Body of pancreas (tissue), 4 donors: ENCODE measurements around the gene MRPL45.

Experiments
- POLR2A ChIP-seq, 3 donors: fragments of 450-650 bp; IDR thresholded peaks; one replicate each; pipeline ENCODE4 v1.6.1; 2016; ENCODE audit warnings: antibody characterized with exemption in 3 of 3, mild to moderate bottlenecking in 2 of 3
- TF ChIP-seq, protein P1 (sequence below), 7 experiments: fragments of 450-650 bp in 4 of 7; fragments of 200-600 bp in 3 of 7; sonication (generic) in 3 of 7; IDR thresholded peaks; one replicate each; pipeline ENCODE4 v1.5.1; 2016 to 2019; ENCODE audit warnings: antibody characterized with exemption in 7 of 7

DNA sequence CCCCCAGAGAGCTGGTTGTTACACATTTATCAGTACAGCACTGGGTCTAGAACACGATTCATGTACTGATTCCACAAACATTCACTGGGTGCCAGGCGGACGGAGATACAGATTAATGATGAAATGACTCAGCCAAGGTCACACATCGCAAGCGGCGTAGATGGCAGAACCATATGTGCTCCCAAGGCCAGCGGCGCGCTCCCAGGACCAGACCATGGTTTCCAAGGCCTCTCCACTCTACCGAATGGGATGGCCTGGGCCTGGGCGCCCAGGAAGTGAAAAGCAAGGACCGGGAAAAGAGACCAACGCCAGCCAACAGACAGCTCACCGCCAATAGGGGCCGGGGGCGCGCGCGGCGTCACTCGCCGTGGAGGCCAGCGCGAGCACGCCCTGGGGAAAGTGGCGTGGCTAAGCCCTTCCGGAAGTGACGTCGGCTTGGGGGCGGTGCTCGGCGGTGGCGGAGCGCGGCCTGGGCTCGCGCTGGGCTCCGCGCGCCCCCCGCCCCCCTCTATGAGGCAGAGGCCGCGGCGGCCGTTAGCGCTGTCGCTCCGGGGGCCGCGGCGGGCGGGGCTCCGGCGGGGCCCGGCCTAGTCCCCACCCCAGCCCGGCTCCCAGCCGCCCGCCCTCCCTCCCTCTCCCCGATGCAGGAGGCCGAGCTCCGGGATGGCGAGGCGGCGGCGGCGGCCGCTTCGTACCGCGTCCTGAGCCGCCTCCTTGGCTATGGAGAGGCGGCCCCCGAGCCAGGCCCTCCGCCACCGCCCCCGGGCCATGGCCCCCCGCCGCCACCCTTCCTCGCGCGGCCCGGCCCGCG is 54.6 kb downstream of the MRPL45 start, which contains the start of gene SOCS7:
- peak; percentile 67 to 92 (median 90) for TF ChIP-seq POLR2A (IDR thresholded peaks at IDR 0.05)
- TF ChIP-seq, protein P1, sequence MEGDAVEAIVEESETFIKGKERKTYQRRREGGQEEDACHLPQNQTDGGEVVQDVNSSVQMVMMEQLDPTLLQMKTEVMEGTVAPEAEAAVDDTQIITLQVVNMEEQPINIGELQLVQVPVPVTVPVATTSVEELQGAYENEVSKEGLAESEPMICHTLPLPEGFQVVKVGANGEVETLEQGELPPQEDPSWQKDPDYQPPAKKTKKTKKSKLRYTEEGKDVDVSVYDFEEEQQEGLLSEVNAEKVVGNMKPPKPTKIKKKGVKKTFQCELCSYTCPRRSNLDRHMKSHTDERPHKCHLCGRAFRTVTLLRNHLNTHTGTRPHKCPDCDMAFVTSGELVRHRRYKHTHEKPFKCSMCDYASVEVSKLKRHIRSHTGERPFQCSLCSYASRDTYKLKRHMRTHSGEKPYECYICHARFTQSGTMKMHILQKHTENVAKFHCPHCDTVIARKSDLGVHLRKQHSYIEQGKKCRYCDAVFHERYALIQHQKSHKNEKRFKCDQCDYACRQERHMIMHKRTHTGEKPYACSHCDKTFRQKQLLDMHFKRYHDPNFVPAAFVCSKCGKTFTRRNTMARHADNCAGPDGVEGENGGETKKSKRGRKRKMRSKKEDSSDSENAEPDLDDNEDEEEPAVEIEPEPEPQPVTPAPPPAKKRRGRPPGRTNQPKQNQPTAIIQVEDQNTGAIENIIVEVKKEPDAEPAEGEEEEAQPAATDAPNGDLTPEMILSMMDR (IDR thresholded peaks at IDR 0.05) = peak in 1 of 7 experiments; percentile 10
